GM21447 (cell line): Measurements from ENCODE around the gene REG1A.

ENCODE experiments used
- ATAC-seq: cut with Tn5 transposase; IDR thresholded peaks from one replicate; pipeline ENCODE4 v1.9.1; 2021; ENCODE audit not compliant: unreplicated experiment

REG1A gene

DNA sequence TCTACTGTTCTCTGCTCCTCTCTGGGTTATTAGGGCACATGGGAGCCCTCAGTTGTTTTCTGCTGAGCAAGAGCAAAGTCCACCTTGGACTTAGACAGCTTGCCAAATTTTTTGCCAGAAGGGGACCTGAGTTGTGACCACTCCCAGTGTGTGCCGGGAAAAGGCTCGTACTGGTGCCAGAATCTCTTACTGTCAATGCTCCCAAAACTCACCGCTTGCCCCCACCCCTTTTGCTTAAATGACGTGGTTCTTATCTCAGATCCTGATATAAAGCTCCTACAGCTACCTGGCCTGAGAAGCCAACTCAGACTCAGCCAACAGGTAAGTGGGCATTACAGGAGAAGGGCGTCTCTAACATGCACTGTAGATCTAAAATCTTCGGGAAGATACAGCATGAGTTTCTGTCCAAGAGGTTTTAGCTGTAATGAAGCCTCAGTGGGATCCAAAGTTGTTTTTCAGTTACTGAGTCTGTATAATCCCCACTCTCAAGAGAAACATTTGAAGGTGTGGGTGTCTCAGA, at the start of gene REG1A:
TSS of gene REG1A (plus strand) at position 295 of the 520 bp plus-strand sequence. CDS start 374 bp downstream, outside the sequence.
- no peak for ATAC-seq

- no peak for ATAC-seq
Observed at GRCh38 chr2:79071078-79071477, 49.2 kb upstream of the REG1A start.

- ATAC-seq, result no peak
Observed at GRCh38 chr2:79082987-79083386, 37.3 kb upstream of the REG1A start.

- no peak for ATAC-seq
Observed at GRCh38 chr2:79083597-79084251, 36.6 kb upstream of the REG1A start.

GRCh38 chr2:79084495-79085135, 35.7 kb upstream of the REG1A start:
- no peak for ATAC-seq

DNA sequence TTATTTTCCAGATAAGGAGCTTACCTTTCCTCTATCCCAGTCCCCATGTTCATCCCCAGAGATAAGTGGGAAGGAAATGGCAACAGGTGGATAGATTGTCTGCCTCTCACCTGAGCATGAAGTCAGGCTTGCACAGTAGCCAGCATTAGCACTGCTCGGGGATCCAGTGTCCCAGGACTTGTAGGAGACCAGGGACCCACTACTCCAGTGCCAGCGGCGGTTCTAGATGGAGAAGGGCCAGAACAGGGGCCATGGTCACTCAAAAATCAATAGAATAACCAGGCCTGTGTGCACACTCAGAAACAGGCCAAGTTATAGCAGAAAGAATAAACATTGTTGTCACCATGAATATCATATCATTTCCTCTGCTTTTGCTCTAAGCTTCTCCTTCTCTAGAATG, 34.9 kb upstream of the REG1A start:
- ATAC-seq, result no peak

GRCh38 chr2:79086255-79086654, 34.0 kb upstream of the REG1A start:
- ATAC-seq, result no peak

DNA sequence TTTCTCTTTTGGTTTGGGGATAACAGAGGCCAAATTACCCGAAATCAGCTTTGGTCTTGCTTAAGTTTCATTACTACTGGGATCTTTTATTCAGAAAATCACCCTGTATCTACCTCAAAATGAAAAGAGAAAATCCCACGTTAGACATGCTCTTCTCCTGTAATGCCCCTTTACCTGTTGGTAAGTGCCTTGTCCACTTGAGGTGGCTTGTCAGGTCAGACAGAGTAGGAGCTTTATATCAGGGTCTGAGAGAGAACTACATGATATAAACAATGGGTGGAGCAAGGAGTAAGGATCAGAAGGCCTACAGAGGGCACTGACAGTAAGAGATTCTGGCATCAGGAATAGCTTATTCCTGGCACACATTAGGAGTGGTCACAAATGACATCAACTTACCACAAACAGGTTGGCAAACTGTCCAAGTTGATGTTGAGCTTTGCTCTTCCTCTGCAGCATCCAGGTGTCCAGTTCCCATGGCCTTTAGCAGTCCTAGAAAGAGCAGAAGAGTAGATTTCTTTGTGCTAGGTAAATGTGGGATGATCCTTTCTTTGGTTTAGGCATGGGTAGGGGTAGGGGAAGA, 32.4 kb upstream of the REG1A start, which contains the start of gene REG1B:
TSS of gene REG1B (minus strand) at position 209 of the 580 bp plus-strand sequence. CDS start 381 bp downstream, outside the sequence.
- ATAC-seq, result no peak

GRCh38 chr2:79090693-79091092, 29.6 kb upstream of the REG1A start:
- ATAC-seq, result no peak

DNA sequence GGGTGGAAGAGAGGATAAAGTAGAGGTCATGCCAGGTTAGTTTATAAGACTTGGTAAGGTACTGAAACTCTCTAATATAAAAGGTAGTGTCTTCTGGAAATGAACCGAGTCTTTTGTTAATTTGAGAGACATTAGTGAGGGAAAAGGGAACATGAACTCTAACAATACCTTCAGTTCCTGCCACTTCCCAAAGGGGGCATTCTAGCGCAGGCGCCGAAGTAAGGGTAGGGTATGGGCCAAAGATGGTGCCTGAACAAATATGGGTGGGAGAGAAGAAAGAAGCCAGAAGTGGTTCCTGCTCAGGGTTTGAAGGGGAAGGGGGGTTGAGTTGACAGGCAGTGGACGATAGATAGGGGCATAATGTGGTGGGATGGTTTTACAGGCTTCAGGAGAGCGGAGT, 22.4 kb upstream of the REG1A start:
- ATAC-seq, result no peak

- ATAC-seq, result no peak
Observed at GRCh38 chr2:79099140-79099686, 21.1 kb upstream of the REG1A start.

DNA sequence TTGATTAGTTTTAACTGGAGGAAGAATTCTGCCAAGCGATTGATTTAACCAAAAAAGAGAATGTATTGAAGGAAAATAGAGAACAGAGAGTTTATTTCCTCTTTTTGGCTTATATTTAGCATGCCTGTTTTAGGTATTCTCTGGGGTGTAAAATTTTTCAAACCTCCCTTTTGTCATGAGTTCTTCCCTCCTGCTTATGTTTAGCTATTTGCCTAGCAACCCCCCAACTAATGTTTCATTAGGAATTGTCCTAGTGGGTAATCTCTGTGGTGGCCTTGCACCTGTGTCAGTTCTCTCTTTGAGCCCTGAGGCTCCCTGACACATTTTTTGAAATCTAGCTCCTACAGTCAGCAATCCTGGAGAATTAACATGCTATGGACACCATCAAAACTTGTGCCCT, 20.0 kb upstream of the REG1A start:
- ATAC-seq, result no peak

DNA sequence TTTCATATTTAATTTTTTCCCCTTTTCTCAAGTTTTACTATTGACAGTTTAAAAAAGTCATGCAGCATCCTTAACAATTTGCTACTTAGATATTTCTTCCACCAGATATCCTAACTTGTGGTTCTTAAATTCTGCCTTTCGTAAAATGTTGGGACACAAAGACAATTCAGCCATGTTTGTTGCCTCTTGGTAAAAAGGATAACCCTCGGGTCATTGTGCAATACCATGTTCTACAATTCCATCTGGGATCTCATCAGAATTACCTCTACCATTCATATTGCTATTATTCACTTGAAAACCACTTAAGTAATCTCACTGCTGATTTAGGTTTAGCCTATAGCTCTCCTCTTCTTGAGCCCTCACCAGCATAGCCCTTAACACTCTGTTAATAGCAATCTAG, 19.3 kb upstream of the REG1A start:
- no peak for ATAC-seq

- no peak for ATAC-seq
Observed at GRCh38 chr2:79103214-79103613, 17.1 kb upstream of the REG1A start.

GRCh38 chr2:79105259-79105658, 15.0 kb upstream of the REG1A start:
- no peak for ATAC-seq

DNA sequence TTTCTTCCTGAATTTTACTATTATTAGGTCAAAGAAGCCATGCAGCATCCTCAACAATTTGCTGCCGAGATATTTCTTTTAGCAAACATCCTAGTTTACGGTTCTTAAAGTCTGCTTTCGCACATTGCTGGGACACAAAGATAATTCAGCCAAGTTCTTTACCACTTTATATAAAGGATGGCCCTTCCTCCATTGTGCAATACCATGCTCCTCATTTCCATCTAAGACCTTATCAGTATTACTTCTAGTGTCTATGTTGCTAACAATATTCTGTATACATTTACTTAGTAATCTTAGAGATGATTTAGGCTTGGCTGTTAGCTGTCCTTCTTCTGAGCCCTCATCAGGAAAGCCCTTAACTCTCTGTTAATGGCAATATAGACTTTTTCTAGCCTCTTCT, 8.0 kb upstream of the REG1A start:
- no peak for ATAC-seq

- ATAC-seq, result no peak
Observed at GRCh38 chr2:79114797-79115494, 5.3 kb upstream of the REG1A start.

DNA sequence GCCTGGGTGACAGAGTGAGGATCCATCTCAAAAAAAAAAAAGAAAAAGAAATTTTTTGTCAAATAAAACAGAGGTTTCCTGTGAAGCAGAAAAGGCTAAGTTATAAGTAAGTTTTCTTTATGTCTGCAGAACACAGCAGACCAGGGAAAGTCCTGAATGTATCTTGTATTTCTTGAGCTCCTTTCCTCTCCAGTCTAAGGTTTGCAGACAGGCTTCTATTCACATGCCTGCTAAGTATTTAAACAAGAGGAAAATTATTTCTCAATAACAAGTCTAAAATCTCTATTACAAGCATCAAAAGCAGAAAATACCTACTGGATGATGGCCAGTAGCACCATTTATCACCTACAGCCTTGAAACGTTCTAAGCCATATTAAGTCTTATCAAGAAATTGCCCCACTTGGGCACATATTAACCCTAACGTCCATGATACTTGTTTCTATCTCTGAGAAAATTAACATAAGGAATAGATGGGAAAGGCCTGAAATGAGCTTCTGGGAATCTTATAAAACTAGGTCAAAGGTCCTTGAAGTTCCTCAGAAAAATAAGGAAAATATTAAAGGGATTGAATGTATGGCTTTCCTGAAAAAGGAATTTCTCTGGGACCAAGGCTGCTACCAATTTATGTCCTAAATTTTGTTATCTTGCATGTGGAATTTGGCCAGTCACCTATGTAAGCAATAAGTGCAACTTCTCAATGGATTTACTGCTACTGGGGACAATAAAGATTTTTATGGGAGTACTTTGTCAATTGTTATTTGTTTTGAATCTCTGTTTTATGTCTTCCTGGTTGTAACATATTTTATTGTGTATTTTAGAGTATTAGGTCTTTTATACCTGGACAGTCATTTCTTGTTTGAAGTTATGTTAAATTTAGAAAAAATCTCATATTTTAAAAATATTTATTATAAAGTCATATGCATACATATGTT, 3.0 kb upstream of the REG1A start:
- ATAC-seq, result no peak

DNA sequence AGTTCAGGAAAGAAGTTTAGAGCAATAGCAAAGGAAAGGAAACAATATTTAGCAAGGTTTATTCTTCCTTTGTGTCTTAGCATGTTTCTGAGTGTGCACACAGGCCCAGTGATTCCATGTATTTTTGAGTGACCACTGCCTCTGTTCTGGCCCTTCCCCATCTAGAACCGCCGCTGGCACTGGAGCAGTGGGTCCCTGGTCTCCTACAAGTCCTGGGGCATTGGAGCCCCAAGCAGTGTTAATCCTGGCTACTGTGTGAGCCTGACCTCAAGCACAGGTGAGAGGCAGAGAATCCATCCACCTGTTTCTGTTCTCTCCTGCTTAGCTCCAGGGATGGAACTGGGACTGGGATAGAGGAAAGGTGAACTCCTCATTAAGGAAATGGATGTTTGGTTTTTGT, 2.4 kb downstream of the REG1A start:
- no peak for ATAC-seq
